Osteoblast (primary cell): ENCODE data around the gene FNIP2. TPM values are rescaled to one million over a fixed set of nuclear protein-coding genes. Genes with fewer than 3 reads are reported as not detected.

Experiments used
- DNase-seq: peaks from one replicate; pipeline ENCODE4 v3.0.0; 2011; ENCODE audit warnings: low spot score, mixed read lengths; ENCODE audit not compliant: insufficient read length; ENCODE audit errors: missing footprints
- H2AFZ ChIP-seq: 2 replicates; pipeline ENCODE4 v1.6.0; 2011; ENCODE audit warnings: mild to moderate bottlenecking, low read length
- H3K27ac ChIP-seq: 2 replicates; pipeline ENCODE4 v1.5.1; 2011; ENCODE audit warnings: mild to moderate bottlenecking, low read depth, low read length, moderate library complexity
- H3K27me3 ChIP-seq: 2 replicates; pipeline ENCODE4 v1.6.0; 2012; ENCODE audit warnings: mild to moderate bottlenecking, control low read depth, inconsistent platforms, low read length, moderate library complexity; ENCODE audit not compliant: insufficient read depth
- H3K36me3 ChIP-seq: 2 replicates; pipeline ENCODE4 v1.5.1; 2011; ENCODE audit warnings: mild to moderate bottlenecking, low read length, control low read depth, moderate library complexity; ENCODE audit not compliant: insufficient read depth
- H3K4me1 ChIP-seq: 2 replicates; pipeline ENCODE4 v1.5.1; 2011; ENCODE audit warnings: mild to moderate bottlenecking, low read length, control low read depth, moderate library complexity; ENCODE audit not compliant: insufficient read depth
- H3K4me2 ChIP-seq: 2 replicates; pipeline ENCODE4 v1.6.0; 2011; ENCODE audit warnings: mild to moderate bottlenecking, low read length; ENCODE audit not compliant: insufficient read depth
- H3K4me3 ChIP-seq: fragments of 200-600 bp; sonication (generic); 3 replicates; pipeline ENCODE4 v1.5.1; 2012; ENCODE audit warnings: mild to moderate bottlenecking, low read length, inconsistent platforms; ENCODE audit not compliant: insufficient read depth
- H3K79me2 ChIP-seq: 2 replicates; pipeline ENCODE4 v1.6.0; 2012; ENCODE audit warnings: mild to moderate bottlenecking, low read length, control low read depth, inconsistent platforms; ENCODE audit not compliant: insufficient read depth
- H3K9me3 ChIP-seq: 2 replicates; pipeline ENCODE4 v1.5.1; 2011; ENCODE audit warnings: low read depth, low read length, control low read depth
- H4K20me1 ChIP-seq: 2 replicates; pipeline ENCODE4 v1.6.0; 2012; ENCODE audit warnings: mild to moderate bottlenecking, low read length, control low read depth; ENCODE audit not compliant: insufficient read depth
- CTCF ChIP-seq: IDR thresholded peaks from 2 replicates; pipeline ENCODE4 v1.5.1; 2011; ENCODE audit warnings: mild to moderate bottlenecking, low read depth, low read length, moderate library complexity; ENCODE audit errors: extremely low read depth
- total RNA-seq: library from RNA; depleted of rRNA; stranded (reverse); fragments of >200 nt; gene quantifications from 2 replicates; pipeline ENCODE4 v1.2.3, GENCODE V29; 2012

The FNIP2 gene
- total RNA-seq, 1 donor = 78.9 TPM

- no peak for DNase-seq
- TF ChIP-seq CTCF = no peak
- Histone ChIP-seq H3K4me1 (peaks cover 46% of the 10 kb centered on the region), H3K36me3 (no peaks in the 10 kb centered on the region), H3K27me3 (no peaks in the 10 kb centered on the region), H3K79me2 (peaks cover 72% of the 10 kb centered on the region), H4K20me1 (no peaks in the 10 kb centered on the region), H3K9me3 (no peaks in the 10 kb centered on the region), H3K4me3 (peak overlapping the region; percentile 19), H2AFZ (no peak overlapping the region), H3K27ac (peak overlapping the region; percentile 98), H3K4me2 (peak overlapping the region; percentile 58)
Measured at GRCh38 chr4:158811216-158811540, 42.4 kb downstream of the FNIP2 start.

- Histone ChIP-seq H3K27me3 (no peaks in the 10 kb centered on the region), H3K9me3 (no peaks in the 10 kb centered on the region), H3K4me2 (peak overlapping the region; percentile 58), H3K36me3 (no peaks in the 10 kb centered on the region), H3K4me3 (no peak overlapping the region), H3K4me1 (peaks cover 46% of the 10 kb centered on the region), H3K79me2 (peaks cover 70% of the 10 kb centered on the region), H2AFZ (no peak overlapping the region), H4K20me1 (no peaks in the 10 kb centered on the region), H3K27ac (peak overlapping the region; percentile 98)
- DNase-seq = no peak
- no peak for TF ChIP-seq CTCF
Measured at GRCh38 chr4:158811704-158812103, 42.9 kb downstream of the FNIP2 start.

- H3K4me1 ChIP-seq = peaks cover 46% of the 10 kb centered on the region
- H2AFZ ChIP-seq = no peak overlapping the region
- DNase-seq = no peak
- H3K27ac ChIP-seq = peak overlapping the region; percentile 98
- TF ChIP-seq CTCF = no peak
- no peaks in the 10 kb centered on the region for H3K36me3 ChIP-seq
- H3K4me2 ChIP-seq = no peak overlapping the region
- H3K4me3 ChIP-seq = no peak overlapping the region
- no peaks in the 10 kb centered on the region for H3K9me3 ChIP-seq
- H3K79me2 ChIP-seq = peaks cover 72% of the 10 kb centered on the region
- H4K20me1 ChIP-seq = no peaks in the 10 kb centered on the region
- no peaks in the 10 kb centered on the region for H3K27me3 ChIP-seq
Measured at GRCh38 chr4:158812133-158812532, 43.3 kb downstream of the FNIP2 start.

GRCh38 chr4:158812543-158812942 lies 43.7 kb downstream of the FNIP2 start:
- no peak overlapping the region for H2AFZ ChIP-seq
- no peak for DNase-seq
- no peak overlapping the region for H3K4me3 ChIP-seq
- H3K4me1 ChIP-seq = peaks cover 46% of the 10 kb centered on the region
- H3K36me3 ChIP-seq = no peaks in the 10 kb centered on the region
- H3K27me3 ChIP-seq = no peaks in the 10 kb centered on the region
- peaks cover 73% of the 10 kb centered on the region for H3K79me2 ChIP-seq
- no peak overlapping the region for H3K27ac ChIP-seq
- no peak for TF ChIP-seq CTCF
- H3K9me3 ChIP-seq = no peaks in the 10 kb centered on the region
- no peak overlapping the region for H3K4me2 ChIP-seq
- no peaks in the 10 kb centered on the region for H4K20me1 ChIP-seq
